GM12873 (cell line): ENCODE data around the gene VPS35L.

Experiments
- CTCF ChIP-seq: IDR thresholded peaks from 2 replicates; pipeline ENCODE4 v1.5.1; 2012; ENCODE audit warnings: low read depth, mild to moderate bottlenecking, moderate library complexity, low read length, control low read depth; ENCODE audit not compliant: insufficient read depth; ENCODE audit errors: missing control alignments

VPS35L gene

GRCh38 chr16:19678804-19679203 lies 123.3 kb downstream of the VPS35L start:
- TF ChIP-seq CTCF = no peak

- no peak for TF ChIP-seq CTCF
Observed at GRCh38 chr16:19680881-19681340, 125.4 kb downstream of the VPS35L start.

GRCh38 chr16:19681637-19682036 lies 126.1 kb downstream of the VPS35L start:
- no peak for TF ChIP-seq CTCF

GRCh38 chr16:19683453-19684236 lies 128.1 kb downstream of the VPS35L start:
- no peak for TF ChIP-seq CTCF

- TF ChIP-seq CTCF = no peak
Observed at GRCh38 chr16:19685176-19685575, 129.7 kb downstream of the VPS35L start.

GRCh38 chr16:19687279-19687678 lies 131.8 kb downstream of the VPS35L start:
- no peak for TF ChIP-seq CTCF

GRCh38 chr16:19688396-19689024 lies 133.0 kb downstream of the VPS35L start:
- TF ChIP-seq CTCF = no peak
